ENCODE measurements around the gene GSTCD.
A peak's percentile ranks its signal among the peaks of the same experiment; 100 is the strongest.

GSTCD gene

DNA sequence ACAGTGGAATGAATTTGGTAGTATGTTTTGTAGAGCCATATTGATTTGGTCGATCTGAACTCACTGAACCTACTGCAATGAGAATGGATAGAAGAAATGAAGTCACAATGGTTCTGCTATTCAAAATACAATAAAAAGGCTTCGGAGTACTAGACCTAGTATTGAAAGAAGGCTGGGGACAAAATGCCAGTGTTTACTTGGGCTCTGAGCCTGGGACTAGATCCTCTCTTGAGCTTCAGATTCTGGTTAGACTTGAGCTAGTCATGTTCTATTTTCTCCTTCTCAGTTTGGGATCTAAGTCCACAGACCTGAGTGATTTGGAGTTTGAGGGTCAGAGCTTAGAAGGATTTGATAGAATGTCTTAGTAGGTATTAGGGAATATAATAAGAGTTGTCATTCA, 10.0 kb upstream of the GSTCD start:
- no peak overlapping the region for H3K4me3 ChIP-seq (ENCODE audit: low read depth, low read length)
- DNase-seq (ENCODE audit: low read depth), result no peak
- TF ChIP-seq, protein P1, sequence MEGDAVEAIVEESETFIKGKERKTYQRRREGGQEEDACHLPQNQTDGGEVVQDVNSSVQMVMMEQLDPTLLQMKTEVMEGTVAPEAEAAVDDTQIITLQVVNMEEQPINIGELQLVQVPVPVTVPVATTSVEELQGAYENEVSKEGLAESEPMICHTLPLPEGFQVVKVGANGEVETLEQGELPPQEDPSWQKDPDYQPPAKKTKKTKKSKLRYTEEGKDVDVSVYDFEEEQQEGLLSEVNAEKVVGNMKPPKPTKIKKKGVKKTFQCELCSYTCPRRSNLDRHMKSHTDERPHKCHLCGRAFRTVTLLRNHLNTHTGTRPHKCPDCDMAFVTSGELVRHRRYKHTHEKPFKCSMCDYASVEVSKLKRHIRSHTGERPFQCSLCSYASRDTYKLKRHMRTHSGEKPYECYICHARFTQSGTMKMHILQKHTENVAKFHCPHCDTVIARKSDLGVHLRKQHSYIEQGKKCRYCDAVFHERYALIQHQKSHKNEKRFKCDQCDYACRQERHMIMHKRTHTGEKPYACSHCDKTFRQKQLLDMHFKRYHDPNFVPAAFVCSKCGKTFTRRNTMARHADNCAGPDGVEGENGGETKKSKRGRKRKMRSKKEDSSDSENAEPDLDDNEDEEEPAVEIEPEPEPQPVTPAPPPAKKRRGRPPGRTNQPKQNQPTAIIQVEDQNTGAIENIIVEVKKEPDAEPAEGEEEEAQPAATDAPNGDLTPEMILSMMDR (IDR thresholded peaks at IDR 0.05; ENCODE audit: low read depth, low read length, missing control alignments), result no peak

DNA sequence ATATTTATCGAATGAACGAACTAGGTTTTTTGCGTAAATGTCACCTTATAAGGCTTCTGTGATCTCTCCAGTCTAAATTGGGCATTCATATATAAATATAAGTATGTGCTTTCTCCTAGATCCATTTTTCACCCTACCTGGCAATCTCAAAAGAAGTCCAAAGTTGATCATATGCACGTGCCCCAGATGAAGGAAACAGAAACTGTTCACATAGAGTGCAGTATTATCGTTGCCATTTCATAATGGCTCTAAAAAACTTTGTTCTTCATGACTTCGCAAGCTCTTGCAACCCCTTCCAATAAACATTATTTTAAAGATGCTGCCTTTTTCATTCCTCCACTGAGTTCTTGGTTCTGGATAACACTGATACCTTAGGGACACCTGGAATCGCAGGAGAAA, 803 bp upstream of the GSTCD start:
- DNase-seq (ENCODE audit: low read depth), result no peak
- TF ChIP-seq, protein P1 (IDR thresholded peaks at IDR 0.05; ENCODE audit: low read depth, low read length, missing control alignments), result no peak
- peak overlapping the region; percentile 91 for H3K4me3 ChIP-seq (ENCODE audit: low read depth, low read length)

DNA sequence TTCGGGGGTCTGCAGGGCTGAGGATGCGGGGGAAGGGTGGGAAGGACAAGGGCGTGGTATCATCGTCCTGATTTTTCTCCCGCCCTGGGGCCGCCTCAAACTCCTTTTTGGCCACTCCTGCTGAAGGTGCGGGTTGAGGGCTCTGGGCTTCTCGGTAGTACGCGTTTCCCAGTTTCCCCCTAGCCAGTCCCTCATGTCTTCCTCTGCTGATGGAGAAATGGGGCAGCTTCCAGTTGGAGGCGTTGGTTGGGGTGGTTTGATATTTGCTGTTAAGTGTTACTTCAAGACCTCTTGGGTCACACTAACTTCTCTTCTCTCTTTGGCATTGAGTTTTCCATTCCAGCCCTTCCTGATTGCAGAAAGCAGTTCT, 482 bp downstream of the GSTCD start:
- DNase-seq (ENCODE audit: low read depth), result no peak
- TF ChIP-seq, protein P1 (IDR thresholded peaks at IDR 0.05; ENCODE audit: low read depth, low read length, missing control alignments), result no peak
- H3K4me3 ChIP-seq (ENCODE audit: low read depth, low read length), result peak overlapping the region; percentile 91

DNA sequence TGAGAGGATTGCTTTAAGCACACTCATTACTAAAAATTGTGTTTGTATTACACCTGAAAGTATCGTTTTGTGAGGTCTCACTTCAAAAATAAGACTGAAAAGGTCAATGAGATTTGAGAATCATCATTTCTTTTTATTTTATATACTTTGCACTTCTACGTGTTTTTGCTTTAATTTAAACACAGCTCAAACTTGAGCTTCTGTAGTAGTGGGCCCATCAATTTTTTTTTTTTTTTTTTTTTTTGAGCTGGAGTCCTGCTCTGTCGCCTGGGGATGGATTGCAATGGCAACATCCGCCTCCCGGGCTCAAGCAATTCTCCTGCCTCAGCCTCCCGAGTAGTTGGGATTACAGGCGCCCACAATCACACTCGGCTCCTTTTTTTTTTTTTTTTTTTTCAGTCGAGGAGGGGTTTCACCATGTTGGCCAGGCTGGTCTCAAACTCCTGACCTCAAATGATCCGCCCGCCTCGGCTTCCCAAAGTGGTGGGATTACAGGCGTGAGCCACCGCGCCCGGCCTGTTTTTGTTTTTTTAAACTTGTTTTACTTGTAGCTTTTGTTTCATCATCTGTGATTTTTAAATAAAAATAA, 1.5 kb downstream of the GSTCD start:
- DNase-seq (ENCODE audit: low read depth), result no peak
- H3K4me3 ChIP-seq (ENCODE audit: low read depth, low read length), result peak overlapping the region; percentile 91; the same call in 1 of the 2 replicates
- TF ChIP-seq, protein P1 (IDR thresholded peaks at IDR 0.05; ENCODE audit: low read depth, low read length, missing control alignments), result no peak

DNA sequence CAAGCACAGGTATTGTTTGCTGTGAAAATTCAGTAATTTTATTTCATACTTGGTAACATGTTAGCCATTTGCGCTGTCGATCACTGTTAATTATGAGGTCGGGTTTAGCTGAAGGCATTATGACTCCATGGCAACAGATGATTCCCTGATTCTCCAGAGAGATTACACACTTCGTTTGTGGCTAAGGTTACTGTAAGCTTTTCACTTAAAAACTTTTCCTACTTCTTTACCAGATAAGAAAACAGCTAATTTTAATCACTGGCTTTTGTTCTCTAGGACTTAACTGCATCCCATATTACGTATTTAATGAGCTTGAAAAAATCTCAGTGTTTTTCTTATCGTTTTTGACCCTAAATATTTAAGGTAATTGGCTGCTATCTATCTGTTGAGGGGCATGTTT, 2.1 kb downstream of the GSTCD start:
- TF ChIP-seq, protein P1 (IDR thresholded peaks at IDR 0.05; ENCODE audit: low read depth, low read length, missing control alignments), result no peak
- DNase-seq (ENCODE audit: low read depth), result no peak
- no peak overlapping the region for H3K4me3 ChIP-seq (ENCODE audit: low read depth, low read length)

DNA sequence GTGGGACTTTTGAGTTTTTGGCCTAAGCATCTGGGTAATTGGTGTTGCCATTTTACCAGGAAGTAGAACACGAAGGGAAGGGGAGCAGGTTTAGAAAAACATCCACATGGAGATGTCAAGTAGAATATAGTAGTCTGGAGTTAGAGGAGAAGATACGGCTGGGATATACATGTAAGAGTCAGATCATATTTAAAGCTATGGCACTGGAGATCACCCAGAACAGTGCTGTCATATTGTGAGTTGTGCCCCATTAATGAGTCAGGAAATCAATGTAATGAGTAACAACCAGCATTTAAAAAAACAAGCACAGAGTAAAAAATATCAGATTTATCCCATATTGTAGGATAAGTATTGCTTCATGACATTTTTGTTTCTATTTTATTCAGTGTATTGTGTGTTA, 4.2 kb downstream of the GSTCD start:
- TF ChIP-seq, protein P1 (IDR thresholded peaks at IDR 0.05; ENCODE audit: low read depth, low read length, missing control alignments), result no peak
- H3K4me3 ChIP-seq (ENCODE audit: low read depth, low read length), result no peak overlapping the region
- no peak for DNase-seq (ENCODE audit: low read depth)

DNA sequence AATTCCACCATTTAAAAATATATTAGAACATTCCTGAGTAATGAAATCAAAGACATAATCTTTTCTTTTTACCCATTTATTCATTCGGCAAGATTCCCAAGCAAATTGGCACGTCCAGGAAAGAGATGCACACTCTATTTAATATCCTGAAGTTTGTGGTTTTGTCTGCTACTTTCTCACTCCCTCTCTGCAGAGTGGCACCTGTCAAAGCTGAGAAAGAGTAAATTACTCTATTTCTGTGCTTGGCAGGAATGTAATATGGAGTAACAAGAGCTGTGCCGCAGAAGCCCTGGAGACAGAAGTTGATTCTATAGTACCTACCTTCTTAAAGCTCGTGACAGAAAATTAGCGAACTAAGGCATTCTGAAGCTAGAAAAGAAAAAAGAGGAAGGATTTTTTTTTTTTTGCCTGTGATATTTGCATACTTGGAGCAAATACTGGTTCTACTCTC, 5.5 kb downstream of the GSTCD start:
- DNase-seq (ENCODE audit: low read depth), result peak; percentile 27
- peak overlapping the region; percentile 24 for H3K4me3 ChIP-seq (ENCODE audit: low read depth, low read length)
- TF ChIP-seq, protein P1 (IDR thresholded peaks at IDR 0.05; ENCODE audit: low read depth, low read length, missing control alignments), result no peak
